ENCODE measurements around the gene LIX1L.
"Not testable (repeated sequence)": the region's sequence is repeated elsewhere in the genome, so short reads cannot be mapped to it uniquely, and the experiment has no call there.

The LIX1L gene

DNA sequence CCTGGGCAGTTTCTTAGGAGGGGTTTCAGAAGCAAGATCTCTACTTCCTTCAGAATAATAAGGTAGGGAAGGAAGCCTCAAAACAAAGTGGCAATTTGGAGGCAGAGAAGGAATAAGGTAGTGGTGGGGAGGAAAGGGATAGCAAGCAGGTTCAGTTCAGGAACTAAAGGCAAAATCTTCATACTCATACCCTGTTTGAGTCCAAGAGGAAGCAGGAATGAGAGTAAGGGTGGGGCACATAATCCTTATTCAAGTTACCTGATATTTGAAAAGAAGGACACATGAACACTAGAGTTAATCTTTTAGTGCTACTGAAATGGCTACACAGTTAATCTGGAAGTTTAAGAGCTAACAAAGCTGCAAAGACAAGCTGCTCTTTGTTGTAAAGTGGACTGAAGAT, 22.1 kb downstream of the LIX1L start:
- DNase-seq = no peak

DNA sequence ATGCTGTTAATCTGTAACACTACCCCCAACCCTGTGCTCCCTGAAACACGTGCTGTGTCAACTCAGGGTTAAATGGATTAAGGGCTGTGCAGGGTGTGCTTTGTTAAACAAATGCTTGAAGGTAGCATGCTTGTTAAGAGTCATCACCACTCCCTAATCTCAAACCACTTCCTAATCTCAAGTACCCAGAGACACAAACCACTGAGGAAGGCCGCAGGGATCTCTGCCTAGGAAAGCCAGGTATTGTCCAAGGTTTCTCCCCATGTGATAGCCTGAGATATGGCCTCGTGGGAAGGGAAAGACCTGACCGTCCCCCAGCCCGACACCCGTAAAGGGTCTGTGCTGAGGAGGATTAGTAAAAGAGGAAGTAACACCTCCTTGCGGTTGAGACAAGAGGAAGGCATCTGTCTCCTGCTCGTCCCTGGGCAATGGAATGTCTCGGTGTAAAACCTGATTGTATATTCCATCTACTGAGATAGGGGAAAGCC, 25.3 kb downstream of the LIX1L start:
- DNase-seq = not testable (repeated sequence)

DNA sequence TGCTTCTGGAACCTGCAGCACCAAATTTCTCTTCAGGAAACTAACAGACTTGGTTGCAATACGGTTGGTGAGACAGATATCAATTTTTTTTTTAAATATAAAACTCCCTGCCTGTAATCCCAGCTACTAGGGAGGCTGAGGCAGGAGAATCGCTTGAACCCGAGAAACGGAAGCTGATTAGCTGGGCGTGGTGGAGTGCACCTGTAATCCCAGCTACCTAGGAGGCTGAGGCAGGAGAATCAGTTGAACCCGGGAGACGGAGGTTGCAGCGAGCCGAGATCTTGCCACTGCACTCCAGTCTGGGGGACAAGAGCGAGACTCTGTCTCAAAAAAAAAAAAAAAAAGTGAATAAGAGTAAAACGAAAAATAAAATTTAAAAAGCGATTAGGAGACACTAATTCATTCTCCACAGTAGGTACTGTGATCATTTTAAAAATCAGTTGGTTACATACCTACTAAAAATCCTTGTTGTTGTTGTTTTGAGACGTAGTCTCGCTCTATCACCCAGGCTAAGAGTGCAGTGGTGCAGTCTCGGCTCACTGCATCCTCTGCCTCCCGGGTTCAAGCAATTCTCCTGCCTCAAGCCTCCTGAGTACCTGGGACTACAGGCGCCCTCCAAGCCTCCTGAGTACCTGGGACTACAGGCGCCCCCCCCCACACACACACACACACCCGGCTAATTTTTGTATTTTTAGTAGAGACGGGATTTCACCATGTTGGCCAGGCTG, 29.7 kb downstream of the LIX1L start:
- no peak for DNase-seq

DNA sequence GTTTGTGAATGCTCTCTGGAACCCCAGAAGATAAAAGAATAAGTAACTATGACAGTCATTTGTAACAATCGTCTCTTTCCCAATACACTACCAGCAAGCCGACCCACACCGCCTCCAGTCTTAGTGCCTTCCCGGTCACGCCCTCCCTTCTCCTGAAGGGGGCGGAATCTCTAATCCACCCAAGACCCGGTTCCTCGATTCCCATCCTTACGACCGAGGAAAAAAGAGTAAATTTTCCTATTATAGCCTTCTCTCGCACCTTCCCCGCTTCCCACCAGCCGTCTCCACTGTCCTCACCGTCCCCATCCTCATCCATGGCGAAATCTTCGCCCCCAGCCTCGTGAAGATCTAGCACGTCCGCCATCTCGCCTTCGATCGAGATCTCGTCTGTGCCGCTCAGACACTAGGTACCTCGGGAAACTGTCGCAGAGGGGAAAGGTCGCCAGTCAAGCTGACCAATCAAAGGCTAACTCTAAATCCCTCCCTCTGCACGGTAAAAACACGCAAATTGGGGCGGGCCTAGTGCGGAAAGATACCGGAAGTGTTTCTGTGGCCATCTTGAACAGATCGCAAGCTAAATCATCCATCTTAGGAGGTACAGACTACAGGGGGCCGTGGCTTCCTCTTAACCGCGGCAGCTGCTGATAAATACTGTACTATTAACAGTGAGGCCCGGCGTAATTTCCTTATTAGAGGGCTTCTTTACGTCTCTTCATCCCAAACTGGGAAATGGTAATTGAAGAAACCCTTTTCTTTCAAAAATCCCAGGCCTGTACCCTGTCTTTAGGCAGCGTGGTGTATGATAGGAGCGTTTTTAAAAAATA, 30.5 kb downstream of the LIX1L start, which contains the start of gene RBM8A:
Gene RBM8A, minus strand, starts transcription at position 422 of the 824 bp plus-strand sequence. Its CDS starts 58 bp downstream, at position 364.
- DNase-seq = peak; percentile 99

DNA sequence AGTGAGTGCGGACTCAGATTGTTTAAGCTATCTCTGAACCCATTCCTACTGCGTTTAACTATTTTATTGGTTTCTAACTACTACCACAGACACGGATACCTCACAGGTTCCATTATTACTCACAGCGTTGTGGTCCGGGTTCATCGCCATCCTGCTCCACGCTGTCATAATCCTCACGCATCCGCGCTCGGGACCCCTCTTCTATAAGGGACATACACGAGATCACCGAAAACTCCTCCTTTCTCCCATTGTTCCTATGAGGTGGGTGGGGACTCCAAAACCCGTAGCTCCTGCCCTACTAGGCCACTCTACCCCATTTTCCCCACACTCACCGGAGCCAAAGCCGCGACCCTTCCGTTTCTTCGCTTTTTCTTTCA, 31.1 kb downstream of the LIX1L start:
- peak; percentile 9 for DNase-seq

DNA sequence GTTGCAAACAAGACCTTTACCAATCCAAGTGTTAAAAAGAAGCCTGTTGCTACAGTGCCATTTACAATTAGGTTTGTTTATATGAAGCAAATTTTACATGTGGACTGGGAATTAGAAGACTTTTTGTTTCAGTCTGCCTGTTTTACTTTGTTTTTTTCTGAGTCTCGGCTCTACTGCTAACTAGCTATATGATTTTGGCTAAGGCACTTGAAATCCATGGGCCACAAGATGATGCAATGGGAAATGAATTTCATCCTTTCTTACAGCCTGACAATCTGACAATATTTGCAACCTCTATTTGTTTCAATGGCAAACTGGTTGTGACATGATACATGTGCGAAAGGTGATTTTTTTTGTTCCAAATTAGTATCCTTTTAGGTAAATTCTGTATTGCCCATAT, 35.6 kb downstream of the LIX1L start:
- DNase-seq = peak; percentile 22

DNA sequence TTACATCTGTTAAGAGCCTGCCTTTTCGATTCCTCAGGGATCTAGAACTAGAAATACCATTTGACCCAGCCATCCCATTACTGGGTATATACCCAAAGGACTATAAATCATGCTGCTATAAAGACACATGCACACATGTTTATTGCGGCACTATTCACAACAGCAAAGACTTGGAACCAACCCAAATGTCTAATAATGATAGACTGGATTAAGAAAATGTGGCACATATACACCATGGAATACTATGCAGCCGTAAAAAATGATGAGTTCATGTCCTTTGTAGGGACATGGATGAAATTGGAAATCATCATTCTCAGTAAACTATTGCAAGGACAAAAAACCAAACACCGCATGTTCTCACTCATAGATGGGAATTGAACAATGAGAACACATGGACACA, 37.5 kb downstream of the LIX1L start:
- not testable (repeated sequence) for DNase-seq

DNA sequence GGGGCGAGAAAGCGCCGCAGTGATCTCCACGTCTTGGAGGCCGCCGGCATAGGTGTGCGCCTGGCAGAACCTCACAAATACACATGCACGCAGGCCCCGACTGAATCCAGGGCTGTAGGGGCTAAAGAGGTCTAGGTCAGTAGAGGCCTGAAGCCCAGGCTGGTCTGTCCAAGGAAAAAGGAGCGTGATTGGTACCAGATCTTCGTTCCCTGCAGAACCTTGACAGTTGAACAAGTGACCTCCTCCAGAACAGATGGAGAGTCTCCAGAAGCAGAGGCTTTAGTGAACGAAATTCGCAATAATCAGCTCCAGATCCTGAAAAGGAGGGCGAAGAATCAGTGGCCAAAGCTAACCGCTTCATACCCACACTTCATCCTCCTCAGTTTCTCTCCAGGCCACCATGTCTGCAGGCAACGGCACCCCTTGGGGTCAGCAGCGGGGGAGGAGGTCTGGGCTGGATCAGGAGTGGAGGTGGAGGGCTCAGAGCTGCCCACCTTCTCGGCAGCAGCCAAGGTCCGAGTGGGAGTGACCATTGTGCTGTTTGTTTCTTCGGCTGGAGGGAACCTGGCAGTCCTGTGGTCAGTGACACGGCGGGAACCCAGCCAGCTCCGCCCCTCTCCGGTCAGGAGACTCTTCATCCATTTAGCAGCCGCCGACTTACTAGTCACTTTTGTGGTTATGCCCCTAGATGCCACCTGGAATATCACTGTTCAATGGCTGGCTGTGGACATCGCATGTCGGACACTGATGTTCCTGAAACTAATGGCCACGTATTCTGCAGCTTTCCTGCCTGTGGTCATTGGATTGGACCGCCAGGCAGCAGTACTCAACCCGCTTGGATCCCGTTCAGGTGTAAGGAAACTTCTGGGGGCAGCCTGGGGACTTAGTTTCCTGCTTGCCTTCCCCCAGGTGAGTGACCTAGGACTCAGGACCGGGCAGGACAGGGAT, 38.6 kb downstream of the LIX1L start:
- DNase-seq = no peak

DNA sequence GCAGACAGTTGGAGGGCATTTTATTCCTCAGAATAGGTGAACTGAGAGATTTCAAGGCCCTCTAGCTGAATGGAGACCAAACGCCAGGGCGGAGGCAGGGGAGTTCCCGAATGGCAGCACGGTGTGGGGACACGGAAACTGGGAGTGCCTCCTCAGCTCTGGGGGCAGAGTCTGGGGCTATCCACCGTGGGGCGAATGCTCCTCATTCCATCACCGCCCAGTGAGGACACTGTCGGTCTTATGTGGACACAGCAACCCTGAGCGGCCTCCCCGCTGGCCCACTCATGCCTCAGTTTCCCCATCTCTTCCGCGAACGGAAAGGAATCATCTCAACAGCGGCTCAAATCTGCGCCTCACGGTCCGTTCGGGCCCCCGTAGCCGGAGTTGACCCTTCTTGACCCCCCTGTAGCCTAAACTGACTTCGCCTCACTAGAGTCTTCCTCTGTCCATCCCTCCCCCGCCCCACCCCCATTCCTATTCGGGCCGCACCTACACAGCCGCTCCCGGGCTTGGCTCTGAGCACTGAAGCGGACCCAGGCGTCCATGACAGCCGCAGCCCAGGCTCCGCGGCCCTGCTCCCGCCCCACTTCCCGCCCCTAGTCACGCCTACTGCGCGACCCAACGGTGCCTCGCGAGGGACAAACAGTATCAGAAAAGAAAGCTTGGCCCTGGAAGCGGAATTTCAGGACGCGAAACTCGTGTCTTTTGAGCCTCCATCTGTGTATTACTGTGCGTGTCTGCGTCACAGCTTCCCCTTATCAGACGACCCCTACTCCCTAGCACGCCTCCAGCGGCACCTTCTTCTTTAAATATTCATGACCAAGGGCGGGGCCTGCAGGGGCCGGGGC, 39.4 kb downstream of the LIX1L start, which contains the start of gene PEX11B:
Gene PEX11B, minus strand, starts transcription at position 574 of the 848 bp plus-strand sequence. Its CDS starts 29 bp downstream, at position 545.
- DNase-seq = peak; percentile 86

DNA sequence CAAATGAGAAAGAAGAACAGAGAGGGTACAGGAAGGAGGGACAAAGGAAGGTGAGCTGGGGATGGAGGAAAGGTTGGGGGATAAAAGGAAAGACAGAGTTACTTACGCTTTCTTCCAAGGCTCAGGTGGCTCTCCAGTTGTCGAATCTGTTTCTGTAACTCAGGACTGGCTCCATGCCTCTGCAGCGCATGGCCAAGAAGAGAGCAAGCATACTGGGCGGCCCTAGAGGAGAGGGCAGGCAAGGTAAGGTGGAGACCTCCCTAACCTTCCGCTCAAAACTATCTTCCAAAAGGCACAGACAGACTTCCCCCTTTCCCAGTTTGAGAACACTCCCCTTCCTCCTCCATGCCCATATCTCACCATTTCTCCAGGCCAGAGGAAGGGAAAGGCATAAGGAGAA, 40.2 kb downstream of the LIX1L start:
- DNase-seq = no peak

DNA sequence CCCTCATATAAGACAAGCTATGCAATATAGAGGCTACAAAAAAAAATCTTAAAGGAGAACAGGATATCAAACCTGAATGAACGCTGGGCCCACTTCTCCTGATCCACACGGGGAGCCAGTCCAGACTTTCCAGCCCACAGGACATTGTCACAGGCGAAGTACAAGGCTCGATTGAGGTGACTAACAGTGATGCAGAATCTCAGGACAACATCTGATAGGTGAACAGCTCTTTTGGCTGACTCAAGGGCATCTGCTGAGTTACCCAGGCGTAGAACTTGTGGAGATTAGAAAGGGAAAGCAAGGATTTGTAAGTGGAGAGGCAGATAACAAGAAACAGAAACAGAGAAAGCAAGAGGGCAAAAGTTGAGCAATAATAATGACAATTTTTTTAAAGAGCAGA, 41.1 kb downstream of the LIX1L start:
- DNase-seq = no peak

DNA sequence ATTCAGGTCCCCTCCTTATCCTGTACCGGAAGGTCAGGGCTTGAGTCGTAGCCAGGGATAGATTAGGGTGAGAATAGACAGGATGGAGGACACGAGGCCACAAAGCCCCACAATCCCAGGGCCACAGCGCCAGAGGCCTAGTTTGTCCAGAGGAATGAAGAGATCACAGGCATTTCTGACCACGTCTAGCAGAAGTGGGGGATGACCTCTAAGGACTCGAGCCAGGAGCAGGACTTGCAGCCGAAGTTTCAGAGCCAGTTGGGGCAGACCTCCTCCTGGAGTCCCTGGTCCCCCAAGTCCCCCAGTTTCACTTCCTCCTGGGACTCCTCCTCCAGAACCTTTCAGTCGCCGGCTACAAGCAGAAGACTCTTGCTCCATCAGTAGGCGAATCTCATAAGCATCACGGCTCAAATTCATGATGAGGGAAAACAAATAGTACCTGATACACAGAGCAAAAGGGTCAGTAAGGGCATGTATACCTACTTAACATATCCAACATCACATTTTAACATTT, 45.6 kb downstream of the LIX1L start:
- DNase-seq = no peak

DNA sequence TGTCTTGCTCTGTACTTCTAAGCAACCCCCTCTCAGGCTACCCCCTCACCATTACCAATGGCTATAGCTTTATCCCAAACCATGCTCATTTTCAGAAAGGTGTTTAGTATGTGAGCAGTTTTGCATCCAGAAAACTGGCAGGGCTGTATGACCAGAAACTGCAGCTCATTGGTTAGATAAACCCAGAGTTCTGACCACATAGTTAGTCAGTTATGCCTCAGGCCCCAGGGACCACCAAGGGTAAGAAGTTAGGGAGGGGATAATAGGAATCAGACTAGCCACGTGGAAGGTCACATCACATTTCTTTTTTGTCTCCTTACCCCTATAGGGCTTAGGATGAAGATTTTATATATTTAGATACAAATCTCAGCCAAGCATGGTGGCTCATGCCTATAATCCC, 49.2 kb downstream of the LIX1L start:
- peak; percentile 68 for DNase-seq

DNA sequence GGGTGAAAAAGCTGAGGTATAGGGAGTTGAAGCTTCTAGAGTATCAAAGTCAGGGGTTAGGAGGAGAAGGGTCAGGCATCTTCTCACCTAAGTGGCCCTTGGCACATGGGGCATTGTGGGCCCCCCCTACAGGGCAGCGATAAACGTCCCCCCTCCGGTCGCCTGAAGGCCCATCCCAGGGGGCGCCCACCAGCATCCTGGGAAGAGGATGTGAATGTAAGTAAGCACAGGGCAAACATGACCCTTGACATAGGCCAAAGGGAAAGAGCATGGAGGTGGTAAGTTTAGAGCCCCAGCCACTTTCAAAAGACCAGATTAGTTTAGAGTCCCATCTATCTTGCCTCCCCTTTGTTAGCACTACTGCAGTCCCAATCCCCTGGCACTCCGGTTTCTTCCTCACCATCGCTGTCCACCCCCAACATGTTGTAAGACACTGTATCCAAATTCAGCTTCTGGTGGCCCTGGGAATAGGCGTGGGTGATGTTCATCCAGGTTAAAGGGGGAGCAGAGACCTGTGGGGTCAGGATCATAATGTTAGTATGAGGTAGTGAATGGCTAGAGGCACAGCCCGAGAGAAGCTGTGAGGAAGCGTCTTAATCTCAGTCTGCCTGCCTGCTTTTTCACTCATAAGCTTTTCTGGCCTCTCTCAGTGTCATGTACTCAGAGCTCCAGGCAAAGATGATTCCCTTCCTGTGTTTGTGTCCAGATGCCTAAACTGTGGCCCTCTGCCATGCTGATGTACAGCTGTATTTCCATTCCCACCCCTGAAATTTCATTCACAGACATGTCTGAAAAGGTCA, 50.7 kb downstream of the LIX1L start:
- no peak for DNase-seq

DNA sequence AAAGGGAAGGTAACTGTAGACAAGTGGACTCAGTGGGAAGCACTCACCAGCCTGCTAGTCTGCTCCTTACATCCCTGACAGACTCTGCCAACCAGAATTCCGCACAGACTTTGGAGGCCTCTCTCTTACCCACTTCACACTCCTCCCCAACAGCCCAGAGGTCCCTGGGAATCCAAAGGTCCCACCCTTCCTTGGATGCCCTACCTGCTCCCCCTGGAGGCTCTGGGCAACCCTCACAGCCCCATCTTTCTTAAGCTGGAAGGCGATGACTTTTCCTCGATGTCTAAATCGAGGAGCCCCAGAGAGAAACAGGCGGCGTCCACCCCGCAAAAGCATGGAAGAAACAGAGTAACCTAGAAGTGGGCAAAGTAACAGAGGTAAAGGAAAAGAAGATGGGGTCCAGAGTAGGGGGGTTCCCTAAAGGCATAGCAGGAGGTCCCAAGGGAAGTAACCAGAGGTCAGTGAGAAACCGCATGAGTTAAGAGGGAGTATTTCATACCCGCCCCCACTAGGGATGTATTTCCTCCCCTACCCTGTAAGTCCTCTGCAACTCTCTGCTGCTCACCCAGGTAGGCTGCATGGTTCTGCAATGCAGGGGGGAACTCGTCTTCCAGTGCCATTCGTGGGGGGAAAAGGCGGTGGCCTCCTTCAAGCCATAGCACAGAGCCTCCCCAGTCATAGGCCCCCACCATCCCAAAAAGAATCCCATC, 56.4 kb downstream of the LIX1L start:
- no peak for DNase-seq

DNA sequence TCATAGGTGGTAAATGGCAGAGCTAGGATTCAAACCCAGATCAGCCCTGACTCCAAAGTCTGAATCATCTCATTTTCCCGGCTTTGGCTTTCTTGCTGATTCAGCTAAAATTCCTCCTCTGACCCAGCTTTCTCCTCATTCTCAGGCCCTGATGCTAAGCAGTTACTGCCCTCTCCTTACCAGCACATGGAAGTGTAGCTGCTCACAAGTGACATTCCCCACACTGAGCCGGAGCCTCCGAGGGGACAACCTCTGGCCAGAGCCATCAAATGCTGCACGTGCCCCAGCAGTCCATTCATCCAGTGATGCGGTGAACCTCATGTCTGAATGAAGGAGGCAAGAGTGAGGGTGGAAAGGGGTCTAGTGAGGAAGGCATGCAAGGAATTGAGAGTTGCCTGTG, 59.1 kb downstream of the LIX1L start:
- no peak for DNase-seq

DNA sequence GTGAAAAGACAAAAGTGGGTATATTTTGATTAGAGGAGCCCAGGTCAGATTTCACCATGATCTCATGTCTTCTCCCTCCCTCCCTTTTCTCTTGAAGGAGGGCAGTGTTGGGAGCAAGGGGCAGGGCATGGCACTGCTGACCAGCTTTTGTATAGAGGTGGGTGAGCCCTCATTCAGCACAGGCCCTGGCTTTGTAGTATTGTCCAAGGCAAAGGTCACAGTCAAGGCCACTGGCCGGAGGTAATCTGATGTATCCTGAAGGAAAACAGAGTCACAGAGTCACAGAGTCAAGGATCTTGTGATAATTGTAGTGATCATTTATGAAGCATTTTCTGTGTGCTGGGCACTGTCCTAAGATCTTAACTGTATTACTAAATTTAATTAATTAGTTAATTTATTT, 59.8 kb downstream of the LIX1L start:
- DNase-seq = no peak

DNA sequence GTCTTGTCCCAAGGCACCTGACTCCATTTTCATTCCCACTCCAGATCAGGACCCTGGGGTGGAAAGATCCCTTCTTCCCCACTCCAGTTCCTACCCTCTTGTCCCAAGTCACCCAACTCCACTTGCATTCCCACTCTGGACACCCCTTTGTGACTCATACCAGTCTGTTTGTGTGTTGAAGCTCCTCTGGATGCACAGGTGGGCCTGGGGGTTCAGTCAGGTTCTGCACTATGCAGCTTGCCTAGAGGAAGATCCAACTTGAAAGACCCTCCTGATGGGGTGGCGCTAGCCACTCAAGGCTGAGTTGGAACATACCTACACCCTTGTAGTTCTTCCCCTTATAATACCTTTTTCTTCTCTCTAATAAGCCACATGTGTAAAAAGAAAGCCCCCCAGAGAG, 62.3 kb downstream of the LIX1L start:
- DNase-seq = no peak

DNA sequence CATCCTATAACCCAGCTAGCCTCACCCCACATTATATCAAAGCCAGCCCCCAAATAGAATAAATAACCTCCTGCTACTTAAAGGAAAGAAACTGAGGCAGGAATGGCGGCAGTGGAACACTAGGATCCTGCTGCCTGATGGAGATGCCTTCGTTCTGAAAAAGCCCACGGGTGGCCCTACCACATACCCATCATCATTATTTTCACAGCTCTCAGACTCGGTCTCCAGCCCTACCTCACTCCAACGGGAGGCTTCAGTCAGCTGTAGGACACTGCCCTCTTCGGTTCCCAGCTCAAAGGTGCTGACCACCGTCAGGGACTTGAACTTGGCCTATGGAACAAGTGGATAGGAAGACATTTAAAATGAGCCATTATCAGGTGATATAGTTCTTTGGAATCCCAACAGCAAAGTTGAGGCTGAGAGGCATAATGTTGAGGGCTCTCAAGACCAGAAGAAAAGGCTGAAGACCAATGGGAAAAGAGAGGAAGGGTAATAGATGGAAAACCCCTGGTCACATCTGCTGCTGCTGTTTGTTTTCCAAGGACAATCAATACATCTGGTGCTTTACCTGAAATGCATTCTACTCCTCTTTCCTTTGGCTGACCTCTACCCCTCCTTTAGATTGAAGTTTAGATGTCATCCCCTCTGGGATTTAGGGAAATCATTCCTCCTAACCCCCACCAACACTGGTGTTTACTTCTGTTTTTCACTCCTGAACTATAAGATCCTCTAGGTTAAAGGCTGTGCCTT, 64.3 kb downstream of the LIX1L start:
- no peak for DNase-seq
